ENCODE data around the gene HSD11B1. TPM values are rescaled to one million over a fixed set of nuclear protein-coding genes. Genes with fewer than 3 reads are reported as not detected.

HSD11B1 gene
- total and polyA plus RNA-seq, 2 donors from 2014 or later, result 1.8 to 5.5 TPM

DNA sequence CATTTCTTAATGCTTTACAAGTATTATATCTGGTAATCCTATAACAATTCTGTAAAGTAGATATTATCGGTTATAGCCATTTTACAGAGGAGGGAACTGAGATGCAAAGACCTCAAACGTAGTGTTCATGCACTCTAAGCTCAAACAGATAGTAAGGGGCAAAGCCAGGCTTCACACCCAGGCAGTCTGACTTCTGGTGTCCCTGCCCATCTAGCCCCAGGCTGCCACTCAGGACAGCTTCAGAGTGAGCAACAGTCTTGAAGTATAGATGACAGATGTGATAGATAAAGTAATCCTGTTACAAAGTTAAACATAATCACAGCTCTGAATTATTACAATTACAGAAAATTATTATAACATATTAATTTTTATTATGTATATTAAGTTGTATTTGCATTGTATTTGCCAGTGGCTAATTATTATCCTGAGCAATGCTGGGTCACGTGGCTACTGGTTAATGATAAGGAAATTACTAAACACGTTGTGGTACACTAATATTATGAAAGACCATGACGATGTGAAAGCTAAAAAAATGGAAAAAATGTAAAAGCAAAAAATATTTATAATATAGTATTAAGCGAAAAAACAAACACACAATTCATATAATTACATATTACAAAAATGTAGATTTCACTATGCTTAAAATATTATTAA is 45.2 kb downstream of the HSD11B1 start:
- intact Hi-C loops (cut with DNase I), result no loop called here
- TF ChIP-seq, protein P1, sequence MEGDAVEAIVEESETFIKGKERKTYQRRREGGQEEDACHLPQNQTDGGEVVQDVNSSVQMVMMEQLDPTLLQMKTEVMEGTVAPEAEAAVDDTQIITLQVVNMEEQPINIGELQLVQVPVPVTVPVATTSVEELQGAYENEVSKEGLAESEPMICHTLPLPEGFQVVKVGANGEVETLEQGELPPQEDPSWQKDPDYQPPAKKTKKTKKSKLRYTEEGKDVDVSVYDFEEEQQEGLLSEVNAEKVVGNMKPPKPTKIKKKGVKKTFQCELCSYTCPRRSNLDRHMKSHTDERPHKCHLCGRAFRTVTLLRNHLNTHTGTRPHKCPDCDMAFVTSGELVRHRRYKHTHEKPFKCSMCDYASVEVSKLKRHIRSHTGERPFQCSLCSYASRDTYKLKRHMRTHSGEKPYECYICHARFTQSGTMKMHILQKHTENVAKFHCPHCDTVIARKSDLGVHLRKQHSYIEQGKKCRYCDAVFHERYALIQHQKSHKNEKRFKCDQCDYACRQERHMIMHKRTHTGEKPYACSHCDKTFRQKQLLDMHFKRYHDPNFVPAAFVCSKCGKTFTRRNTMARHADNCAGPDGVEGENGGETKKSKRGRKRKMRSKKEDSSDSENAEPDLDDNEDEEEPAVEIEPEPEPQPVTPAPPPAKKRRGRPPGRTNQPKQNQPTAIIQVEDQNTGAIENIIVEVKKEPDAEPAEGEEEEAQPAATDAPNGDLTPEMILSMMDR (IDR thresholded peaks at IDR 0.05; ENCODE audit: borderline replicate concordance, extremely low read depth, insufficient read depth), result no peak
- no peak for FAIRE-seq
- no peaks in the 10 kb centered on the region for H3K27me3 ChIP-seq (ENCODE audit: control insufficient read depth, insufficient read depth, low read length)
- peaks cover 0 to 10% (median 8%) of the 10 kb centered on the region in 3 donors for H3K4me1 ChIP-seq (ENCODE audit: control insufficient read depth in 2 of 3, insufficient read depth in 2 of 3, low read depth in 1 of 3, low read length in 3 of 3)
- no peak for DNase-seq
- no peak overlapping the region for H3K4me3 ChIP-seq (ENCODE audit: low read length in 3 of 3)
- no peak overlapping the region for H3K27ac ChIP-seq (ENCODE audit: low read depth in 2 of 2, low read length in 2 of 2)
- H3K36me3 ChIP-seq (ENCODE audit: control insufficient read depth in 2 of 3, insufficient read depth in 3 of 3, low read length in 3 of 3), result no peaks in the 10 kb centered on the region
- H3K9ac ChIP-seq (ENCODE audit: low read length in 3 of 3), result no peak overlapping the region
- H3K9me3 ChIP-seq (ENCODE audit: control insufficient read depth in 2 of 3, insufficient read depth in 1 of 3, low read length in 3 of 3), result no peaks in the 10 kb centered on the region

DNA sequence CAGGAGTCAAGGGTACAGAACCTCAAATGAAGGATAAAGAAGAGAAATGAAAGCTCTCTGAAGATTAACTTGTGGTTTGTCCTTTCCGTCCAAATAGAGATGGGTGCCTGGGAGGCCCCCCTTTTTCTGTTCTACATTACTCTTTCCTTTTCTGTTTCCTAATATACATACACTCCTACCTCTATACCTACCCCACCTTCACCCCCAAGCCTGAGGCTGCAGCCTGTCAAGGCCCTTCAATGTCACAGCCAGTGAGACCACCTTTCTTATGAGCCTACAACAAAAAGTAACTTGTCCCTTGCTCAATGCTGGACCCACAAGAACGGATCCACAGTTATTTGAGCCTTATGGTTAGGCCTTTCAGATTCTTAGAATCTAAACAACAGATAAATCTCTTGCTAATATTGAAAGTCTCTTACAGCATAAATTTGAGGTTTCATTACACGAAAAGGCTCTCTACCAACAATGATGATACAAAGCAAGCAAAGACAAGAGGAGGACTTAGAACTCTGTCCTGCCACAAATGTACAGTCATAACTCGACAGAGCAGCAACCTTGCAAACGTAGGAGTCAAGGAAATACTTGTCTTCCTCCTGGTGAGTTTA is 47.1 kb downstream of the HSD11B1 start:
- intact Hi-C loops (cut with DNase I), result no loop called here
- DNase-seq, result no peak
- H3K27me3 ChIP-seq (ENCODE audit: control insufficient read depth, insufficient read depth, low read length), result no peaks in the 10 kb centered on the region
- no peaks in the 10 kb centered on the region for H3K9me3 ChIP-seq (ENCODE audit: control insufficient read depth in 2 of 3, insufficient read depth in 1 of 3, low read length in 3 of 3)
- no peak for FAIRE-seq
- TF ChIP-seq, protein P1 (IDR thresholded peaks at IDR 0.05; ENCODE audit: borderline replicate concordance, extremely low read depth, insufficient read depth), result no peak
- H3K27ac ChIP-seq (ENCODE audit: low read depth in 2 of 2, low read length in 2 of 2), result no peak overlapping the region
- no peak overlapping the region for H3K9ac ChIP-seq (ENCODE audit: low read length in 3 of 3)
- H3K4me3 ChIP-seq (ENCODE audit: low read length in 3 of 3), result no peak overlapping the region
- peaks cover 0 to 10% (median 8%) of the 10 kb centered on the region in 3 donors for H3K4me1 ChIP-seq (ENCODE audit: control insufficient read depth in 2 of 3, insufficient read depth in 2 of 3, low read depth in 1 of 3, low read length in 3 of 3)
- H3K36me3 ChIP-seq (ENCODE audit: control insufficient read depth in 2 of 3, insufficient read depth in 3 of 3, low read length in 3 of 3), result no peaks in the 10 kb centered on the region

DNA sequence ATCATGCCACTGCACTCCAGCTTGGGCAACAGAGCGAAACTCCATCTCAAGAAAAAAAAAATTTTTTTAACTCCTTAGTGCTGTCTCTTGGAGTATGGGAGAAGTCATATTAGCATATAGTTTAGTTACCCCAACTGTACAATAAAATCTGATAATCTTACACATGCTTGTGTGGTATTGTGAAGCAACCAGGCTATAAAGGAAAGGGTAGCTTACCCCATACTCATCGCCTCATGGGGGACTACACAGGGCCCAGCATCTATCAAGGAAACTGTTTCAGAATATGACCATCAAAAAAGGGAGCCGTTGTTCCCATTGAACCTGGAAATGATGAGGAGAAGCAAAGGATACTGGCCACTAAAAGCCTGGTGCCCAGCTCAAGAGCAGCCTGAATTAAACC is 48.2 kb downstream of the HSD11B1 start:
- intact Hi-C loops (cut with DNase I), result no loop called here
- TF ChIP-seq, protein P1 (IDR thresholded peaks at IDR 0.05; ENCODE audit: borderline replicate concordance, extremely low read depth, insufficient read depth), result no peak
- no peaks in the 10 kb centered on the region for H3K9me3 ChIP-seq (ENCODE audit: control insufficient read depth in 2 of 3, insufficient read depth in 1 of 3, low read length in 3 of 3)
- no peaks in the 10 kb centered on the region for H3K36me3 ChIP-seq (ENCODE audit: control insufficient read depth in 2 of 3, insufficient read depth in 3 of 3, low read length in 3 of 3)
- no peak overlapping the region for H3K9ac ChIP-seq (ENCODE audit: low read length in 3 of 3)
- DNase-seq, result no peak
- peaks cover 0 to 4% (median 4%) of the 10 kb centered on the region in 3 donors for H3K4me1 ChIP-seq (ENCODE audit: control insufficient read depth in 2 of 3, insufficient read depth in 2 of 3, low read depth in 1 of 3, low read length in 3 of 3)
- no peaks in the 10 kb centered on the region for H3K27me3 ChIP-seq (ENCODE audit: control insufficient read depth, insufficient read depth, low read length)
- no peak for FAIRE-seq
- H3K4me3 ChIP-seq (ENCODE audit: low read length in 3 of 3), result no peak overlapping the region
- H3K27ac ChIP-seq (ENCODE audit: low read depth in 2 of 2, low read length in 2 of 2), result no peak overlapping the region
